LNCAP (cell line): ENCODE results near the gene CUEDC1.

ENCODE experiments used
- CTCF ChIP-seq: fragments of 450-650 bp; IDR thresholded peaks from 2 replicates; pipeline ENCODE4 v1.5.1; 2017; ENCODE audit warnings: mild to moderate bottlenecking

The CUEDC1 gene

GRCh38 chr17:57877803-57878377 lies 77.3 kb downstream of the CUEDC1 start:
- no peak for TF ChIP-seq CTCF

- no peak for TF ChIP-seq CTCF
Measured at GRCh38 chr17:57876866-57877237, 78.4 kb downstream of the CUEDC1 start.

- TF ChIP-seq CTCF, result no peak
Measured at GRCh38 chr17:57876023-57876865, 79.0 kb downstream of the CUEDC1 start.

GRCh38 chr17:57875290-57876022 lies 79.8 kb downstream of the CUEDC1 start:
- TF ChIP-seq CTCF, result no peak

- TF ChIP-seq CTCF, result no peak
Measured at GRCh38 chr17:57874434-57875289, 80.5 kb downstream of the CUEDC1 start.

- no peak for TF ChIP-seq CTCF
Measured at GRCh38 chr17:57874058-57874419, 81.2 kb downstream of the CUEDC1 start.
